Skeletal muscle cell (primary cell): ENCODE results near the gene CCDC34.

Source experiments
- DNase-seq: peaks from one replicate; pipeline ENCODE4 v3.0.0-alpha.2; 2010; ENCODE audit warnings: low read depth
- H3K4me3 ChIP-seq: 2 replicates; pipeline ENCODE4 v1.5.1; 2011; ENCODE audit warnings: low read depth, mild to moderate bottlenecking, control low read depth, low read length, moderate library complexity

CCDC34 gene

GRCh38 chr11:27300974-27301373 is 62.0 kb downstream of the CCDC34 start:
- DNase-seq = no peak
- H3K4me3 ChIP-seq = no peak overlapping the region

DNA sequence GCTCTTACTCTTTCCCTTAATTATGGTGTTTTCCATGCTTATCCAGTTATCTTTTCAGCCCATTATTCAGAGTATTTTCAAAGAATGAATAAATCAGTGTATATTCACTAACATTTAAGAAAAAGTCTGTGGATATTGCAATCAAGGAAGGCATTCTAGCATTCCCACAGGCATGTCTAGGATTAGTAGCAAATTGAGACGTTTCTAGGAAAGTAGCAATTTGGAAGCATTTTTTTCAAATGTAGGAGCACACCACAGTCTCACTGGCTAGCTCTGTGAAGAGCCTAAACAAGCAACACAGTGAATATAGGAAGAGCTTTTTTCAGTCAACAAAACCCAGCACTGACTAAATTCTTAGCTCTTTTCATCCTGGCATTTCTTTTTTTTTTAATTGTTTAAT is 65.4 kb downstream of the CCDC34 start:
- H3K4me3 ChIP-seq = no peak overlapping the region
- DNase-seq = no peak

DNA sequence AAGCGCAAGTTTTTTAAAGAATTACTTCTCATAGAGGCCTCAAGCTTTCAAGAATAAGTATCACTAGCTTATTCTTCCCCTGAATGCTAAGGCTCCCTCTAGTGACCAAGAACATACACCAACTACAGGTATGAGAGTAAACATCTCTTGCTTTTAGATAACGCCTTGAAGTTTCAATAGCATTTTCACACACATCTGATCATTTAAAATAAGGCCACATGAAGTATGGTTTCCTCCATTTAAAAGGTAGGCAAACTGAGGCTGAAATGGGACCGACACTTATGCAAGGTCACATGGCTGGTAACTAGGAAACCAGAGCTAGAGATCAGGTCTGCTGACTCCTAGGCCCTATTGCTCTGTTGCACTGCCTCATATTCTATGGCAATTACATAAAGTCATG is 66.5 kb downstream of the CCDC34 start:
- no peak overlapping the region for H3K4me3 ChIP-seq
- DNase-seq = no peak

GRCh38 chr11:27295928-27296327 is 67.1 kb downstream of the CCDC34 start:
- H3K4me3 ChIP-seq = no peak overlapping the region
- no peak for DNase-seq

DNA sequence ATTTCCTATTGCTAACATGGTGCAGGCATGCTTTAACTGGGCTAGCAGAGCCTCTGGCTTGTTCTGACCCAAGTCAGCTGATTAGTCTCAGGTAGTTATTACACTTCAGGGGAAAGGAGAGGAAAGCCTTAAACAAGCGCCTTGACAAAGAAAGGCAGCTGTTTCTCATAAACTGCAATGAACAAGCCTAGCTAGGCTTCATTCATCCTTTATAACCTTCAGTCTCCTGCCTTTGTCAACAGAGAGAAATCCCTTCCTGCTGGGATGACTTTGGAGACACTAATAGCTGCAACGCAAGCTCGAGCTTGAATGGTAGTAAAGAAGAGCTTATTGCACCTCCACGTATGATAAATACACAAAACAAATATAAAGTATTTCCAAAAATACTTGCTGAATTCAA is 68.4 kb downstream of the CCDC34 start:
- H3K4me3 ChIP-seq = no peak overlapping the region
- DNase-seq = no peak

GRCh38 chr11:27293515-27294417 is 69.2 kb downstream of the CCDC34 start:
- no peak overlapping the region for H3K4me3 ChIP-seq
- DNase-seq = no peak

DNA sequence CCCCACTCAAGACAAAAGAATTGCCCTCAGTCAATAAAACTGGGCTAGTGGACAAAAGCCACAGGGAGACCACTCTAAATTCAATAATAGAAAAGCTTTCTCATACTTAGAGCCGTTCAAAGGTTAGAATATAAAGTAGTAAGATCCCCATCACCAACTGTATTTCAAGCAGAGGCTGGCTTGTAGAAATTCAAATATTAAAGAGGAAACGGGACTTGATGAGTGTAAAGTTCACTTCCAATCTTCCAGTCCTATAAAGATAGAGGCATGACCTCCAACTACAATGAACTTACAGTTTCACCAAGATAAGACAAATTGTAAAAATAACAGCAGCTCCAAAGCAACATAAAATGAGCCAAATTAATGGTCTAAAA is 70.4 kb downstream of the CCDC34 start:
- H3K4me3 ChIP-seq = no peak overlapping the region
- DNase-seq = no peak

DNA sequence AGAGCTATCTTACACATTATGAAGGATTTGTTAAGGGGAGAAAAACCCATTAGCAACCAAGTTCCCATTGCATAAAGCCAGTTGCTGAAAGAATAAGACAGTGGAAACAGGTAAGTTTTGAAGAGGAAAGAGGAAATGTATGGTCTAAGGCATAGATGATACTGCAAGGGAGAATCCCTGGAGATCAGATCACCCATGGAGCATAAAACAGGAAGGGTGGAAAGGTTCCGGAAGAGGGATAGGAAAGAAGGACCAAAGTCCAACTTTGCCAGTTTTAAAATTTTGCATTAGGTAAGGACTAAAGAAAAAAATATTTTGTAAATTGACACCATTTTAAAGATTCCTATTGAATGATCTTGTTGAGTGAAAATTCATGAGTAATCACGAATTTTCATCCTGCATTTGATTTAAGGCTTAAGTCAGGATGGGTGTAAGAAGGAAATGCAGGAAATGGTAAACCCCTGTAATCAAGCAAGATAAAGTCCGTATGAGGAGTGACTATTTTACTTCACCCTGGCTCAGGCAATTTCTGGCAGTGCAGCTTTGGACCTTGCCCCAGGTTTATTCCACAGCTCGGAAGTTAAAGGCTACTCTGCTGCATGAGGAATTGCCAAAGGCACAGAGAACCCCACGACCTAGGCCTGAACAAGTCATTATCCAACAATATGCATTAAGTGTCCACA is 70.9 kb downstream of the CCDC34 start:
- no peak for DNase-seq
- H3K4me3 ChIP-seq = no peak overlapping the region

- DNase-seq = no peak
- H3K4me3 ChIP-seq = no peak overlapping the region
Observed at GRCh38 chr11:27291302-27291889, 71.6 kb downstream of the CCDC34 start.

DNA sequence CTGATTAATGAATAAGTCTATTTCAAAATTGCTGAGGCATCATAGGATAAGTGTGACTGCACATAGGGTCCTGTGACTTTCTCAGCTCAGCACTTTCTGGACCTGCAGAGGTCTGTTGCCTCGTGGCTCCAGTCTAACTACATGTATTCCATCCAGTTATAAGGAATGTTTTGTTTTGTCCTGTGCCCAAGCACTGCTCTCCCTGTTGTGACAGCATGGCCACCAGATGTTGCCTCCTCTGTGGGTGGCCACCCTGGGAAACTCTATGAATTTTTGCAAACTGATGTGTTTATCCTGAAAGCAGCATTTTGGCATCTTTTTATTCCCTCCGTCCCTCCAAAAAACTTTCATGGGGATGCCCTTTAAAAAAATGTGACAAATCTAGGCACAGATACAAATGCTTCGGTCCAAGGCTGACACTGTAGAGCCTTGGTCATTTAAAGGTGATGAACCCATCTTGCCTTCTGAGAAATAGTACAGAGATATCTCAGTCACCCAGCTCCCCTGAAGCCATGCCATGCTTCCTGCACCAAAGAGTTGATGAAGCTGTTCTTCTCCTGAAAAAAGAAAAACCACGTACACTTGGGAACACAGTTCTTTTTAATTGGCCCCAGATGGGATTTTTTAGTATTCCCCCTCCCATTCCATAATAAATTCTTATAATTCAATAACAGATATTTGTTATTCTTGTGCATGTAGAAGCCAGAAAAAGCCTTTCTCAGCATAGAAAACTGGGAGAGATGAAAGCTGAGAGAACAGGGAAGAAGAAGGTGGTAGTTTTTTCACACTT is 72.6 kb downstream of the CCDC34 start:
- no peak for DNase-seq
- no peak overlapping the region for H3K4me3 ChIP-seq
